HepG2 (cell line): ENCODE data around the gene SMARCB1.

Source experiments
- AGO2 ChIP-seq: fragments of 200-400 bp; formaldehyde crosslinking; optimal IDR thresholded peaks from 2 replicates; pipeline ENCODE3; 2017; ENCODE audit warnings: mild to moderate bottlenecking, low read depth, low read length, moderate library complexity
- MNT ChIP-seq: fragments of 450-650 bp; IDR thresholded peaks from 2 replicates; pipeline ENCODE4 v1.6.1; 2016
- THAP7 ChIP-seq: sonication (generic); formaldehyde crosslinking; IDR thresholded peaks from 2 replicates; pipeline ENCODE4 v1.8.1; 2023; ENCODE audit warnings: mild to moderate bottlenecking, missing genetic modification reagents

- TF ChIP-seq AGO2 (no peak), MNT (no peak), THAP7 (CRISPR knock-in tag) (no peak)
Measured at GRCh38 chr22:23825246-23825905, 38.6 kb downstream of the SMARCB1 start.
